PC-3 (cell line): ENCODE results near the gene RFT1.

ENCODE experiments used
- EZH2 ChIP-seq: fragments of 300-600 bp; sonication (generic); IDR thresholded peaks from one replicate; pipeline ENCODE4 v1.6.1; 2017; ENCODE audit warnings: antibody characterized with exemption, mild to moderate bottlenecking, low read length; ENCODE audit not compliant: unreplicated experiment
- TF ChIP-seq, protein P1 (sequence below): fragments of 300-600 bp; sonication (generic); conservative IDR thresholded peaks from 2 replicates; pipeline ENCODE4 v1.5.1; 2017; ENCODE audit warnings: antibody characterized with exemption, low read depth, mild to moderate bottlenecking, low read length

GRCh38 chr3:53150247-53151085, 20.2 kb upstream of the RFT1 start:
- TF ChIP-seq, protein P1, sequence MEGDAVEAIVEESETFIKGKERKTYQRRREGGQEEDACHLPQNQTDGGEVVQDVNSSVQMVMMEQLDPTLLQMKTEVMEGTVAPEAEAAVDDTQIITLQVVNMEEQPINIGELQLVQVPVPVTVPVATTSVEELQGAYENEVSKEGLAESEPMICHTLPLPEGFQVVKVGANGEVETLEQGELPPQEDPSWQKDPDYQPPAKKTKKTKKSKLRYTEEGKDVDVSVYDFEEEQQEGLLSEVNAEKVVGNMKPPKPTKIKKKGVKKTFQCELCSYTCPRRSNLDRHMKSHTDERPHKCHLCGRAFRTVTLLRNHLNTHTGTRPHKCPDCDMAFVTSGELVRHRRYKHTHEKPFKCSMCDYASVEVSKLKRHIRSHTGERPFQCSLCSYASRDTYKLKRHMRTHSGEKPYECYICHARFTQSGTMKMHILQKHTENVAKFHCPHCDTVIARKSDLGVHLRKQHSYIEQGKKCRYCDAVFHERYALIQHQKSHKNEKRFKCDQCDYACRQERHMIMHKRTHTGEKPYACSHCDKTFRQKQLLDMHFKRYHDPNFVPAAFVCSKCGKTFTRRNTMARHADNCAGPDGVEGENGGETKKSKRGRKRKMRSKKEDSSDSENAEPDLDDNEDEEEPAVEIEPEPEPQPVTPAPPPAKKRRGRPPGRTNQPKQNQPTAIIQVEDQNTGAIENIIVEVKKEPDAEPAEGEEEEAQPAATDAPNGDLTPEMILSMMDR: no peak
- TF ChIP-seq EZH2: no peak
